ENCODE results near the gene AKR7A3. TPM values are rescaled to one million over a fixed set of nuclear protein-coding genes. Genes with fewer than 3 reads are reported as not detected.
"Not testable (repeated sequence)": the region's sequence is repeated elsewhere in the genome, so short reads cannot be mapped to it uniquely, and the experiment has no call there.

AKR7A3 gene
- total RNA-seq, result 1 to 10 TPM in 1 of 2 experiments, under 1 TPM in 1; 0.84 to 1.4 TPM
- polyA plus RNA-seq (2013, experiment 1 of 2), result 0.61 TPM
- polyA plus RNA-seq (2013, experiment 2 of 2), result 0.78 TPM
- 0 to 1.5 (median 0.47) reads per million in 172 experiments for total RNA-seq

DNA sequence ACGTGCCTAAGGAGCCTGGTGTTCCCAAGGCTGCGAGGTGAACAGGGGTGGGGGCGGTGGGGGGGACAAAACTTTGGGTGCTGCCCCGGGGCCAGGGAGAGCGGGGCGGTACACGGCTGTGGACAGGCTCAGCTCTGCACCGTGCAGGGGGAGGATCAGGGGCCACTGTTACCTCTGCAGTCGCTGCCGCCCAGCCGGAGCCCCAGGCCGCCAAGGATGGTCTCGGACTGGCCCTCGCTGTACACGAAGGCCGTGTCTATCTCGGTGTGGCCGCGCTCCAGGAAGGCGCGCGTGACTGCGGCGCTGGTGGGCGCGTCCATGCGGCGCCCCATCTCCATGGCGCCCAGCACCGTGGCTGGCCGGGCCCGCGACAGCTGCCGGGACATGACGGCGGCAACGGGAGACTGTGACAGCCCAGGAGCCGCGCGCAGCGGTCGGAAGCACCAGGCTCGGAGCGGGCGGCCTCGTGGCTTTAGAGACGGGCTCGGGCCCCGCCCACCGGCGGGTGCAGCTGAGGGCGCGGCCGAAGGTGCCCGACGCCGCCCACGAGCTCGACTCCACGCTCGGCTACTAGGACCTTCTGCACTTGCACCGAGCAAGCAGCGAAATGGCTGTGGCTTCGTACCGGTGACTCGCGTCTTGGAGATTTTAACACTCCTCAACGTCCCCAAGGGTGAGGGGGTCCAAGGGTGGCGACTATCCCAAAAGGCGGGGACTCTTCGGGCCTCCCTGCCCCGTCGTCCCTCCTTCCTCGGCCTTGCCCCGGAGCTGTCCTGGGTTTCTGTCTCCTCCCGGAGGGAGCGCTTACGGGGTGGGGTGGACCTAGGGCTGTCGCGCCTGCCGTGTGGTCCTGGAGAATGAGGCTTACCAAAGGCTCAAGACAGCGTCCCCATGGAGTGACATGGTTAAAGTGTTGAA is at the start of gene AKR7A3:
TSS of gene AKR7A3 (minus strand) at position 447 of the 918 bp plus-strand sequence. CDS start at position 386, 61 bp downstream.
- H3K4me1 ChIP-seq (ENCODE audit: insufficient read depth, low read length); H3K27ac ChIP-seq (ENCODE audit: low read depth in 1 of 2, low read length in 2 of 2); H3K4me1 Mint-ChIP-seq (ENCODE audit: low read depth); H3K36me3 ChIP-seq (ENCODE audit: insufficient read depth, low read length); POLR2A ChIA-PET; H3K9me3 Mint-ChIP-seq; H3K27me3 ChIP-seq (ENCODE audit: control insufficient read depth in 1 of 2, insufficient read depth in 2 of 2, low read length in 2 of 2); H3K27ac Mint-ChIP-seq; intact Hi-C loops (cut with DNase I, micrococcal nuclease): not testable (repeated sequence)
- peak; percentile 33 to 79 (median 54) for DNase-seq
- CTCF ChIA-PET, result interaction anchor here (1.2 kb wide), 1 partner anchor 24 kb away, joined by 3 read pairs; no protein-coding TSS in a partner anchor
- peaks cover 14% of the 10 kb centered on the region for H3K27me3 Mint-ChIP-seq
- ATAC-seq (ENCODE audit: poor library complexity), result peak; percentile 95
- H3K36me3 Mint-ChIP-seq (ENCODE audit: low read depth), result peaks cover 19% of the 10 kb centered on the region
- Histone ChIP-seq H3K9me3 (ENCODE audit: control insufficient read depth in 1 of 2, insufficient read depth in 1 of 2, low read length in 2 of 2) (peaks cover 0 to 12% of the 10 kb centered on the region in 2 experiments), H3K4me3 (ENCODE audit: low read length) (peak within 1 kb of the TSS; percentile 42)
- peak within 1 kb of the TSS; percentile 67 for H3K4me3 Mint-ChIP-seq

DNA sequence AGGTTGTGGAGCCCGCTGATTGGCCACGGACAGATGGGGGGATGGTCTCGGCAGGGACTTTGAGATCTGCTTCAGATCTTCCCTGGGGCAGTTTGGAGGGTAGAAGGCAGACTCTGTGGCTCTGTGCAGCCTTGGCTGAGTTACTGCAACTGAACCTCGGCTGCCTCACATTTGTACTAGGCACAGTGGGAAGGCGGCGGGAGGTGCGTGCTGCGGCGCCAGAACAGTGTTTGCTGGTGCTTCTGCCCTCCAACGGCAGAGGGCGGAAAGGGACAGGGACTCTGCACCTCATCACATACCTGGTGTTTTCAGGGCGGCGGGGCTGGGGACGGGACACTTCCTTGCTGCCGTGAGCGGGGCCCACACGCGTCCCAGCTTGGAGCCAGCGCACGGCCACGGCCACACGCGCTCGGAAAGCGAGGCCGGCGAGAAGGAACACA is 49.8 kb upstream of the AKR7A3 start:
- intact Hi-C loops (cut with DNase I, micrococcal nuclease), result no loop called here
- no peaks in the 10 kb centered on the region for H3K27me3 ChIP-seq (ENCODE audit: control insufficient read depth in 1 of 2, insufficient read depth in 2 of 2, low read length in 2 of 2)
- H3K9me3 Mint-ChIP-seq, result no peaks in the 10 kb centered on the region
- ATAC-seq (ENCODE audit: poor library complexity) (no peak), DNase-seq (no peak)
- H3K27ac Mint-ChIP-seq, result no peak overlapping the region
- peaks cover 47% of the 10 kb centered on the region for H3K36me3 ChIP-seq (ENCODE audit: insufficient read depth, low read length)
- TF ChIP-seq, protein P1, sequence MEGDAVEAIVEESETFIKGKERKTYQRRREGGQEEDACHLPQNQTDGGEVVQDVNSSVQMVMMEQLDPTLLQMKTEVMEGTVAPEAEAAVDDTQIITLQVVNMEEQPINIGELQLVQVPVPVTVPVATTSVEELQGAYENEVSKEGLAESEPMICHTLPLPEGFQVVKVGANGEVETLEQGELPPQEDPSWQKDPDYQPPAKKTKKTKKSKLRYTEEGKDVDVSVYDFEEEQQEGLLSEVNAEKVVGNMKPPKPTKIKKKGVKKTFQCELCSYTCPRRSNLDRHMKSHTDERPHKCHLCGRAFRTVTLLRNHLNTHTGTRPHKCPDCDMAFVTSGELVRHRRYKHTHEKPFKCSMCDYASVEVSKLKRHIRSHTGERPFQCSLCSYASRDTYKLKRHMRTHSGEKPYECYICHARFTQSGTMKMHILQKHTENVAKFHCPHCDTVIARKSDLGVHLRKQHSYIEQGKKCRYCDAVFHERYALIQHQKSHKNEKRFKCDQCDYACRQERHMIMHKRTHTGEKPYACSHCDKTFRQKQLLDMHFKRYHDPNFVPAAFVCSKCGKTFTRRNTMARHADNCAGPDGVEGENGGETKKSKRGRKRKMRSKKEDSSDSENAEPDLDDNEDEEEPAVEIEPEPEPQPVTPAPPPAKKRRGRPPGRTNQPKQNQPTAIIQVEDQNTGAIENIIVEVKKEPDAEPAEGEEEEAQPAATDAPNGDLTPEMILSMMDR (IDR thresholded peaks at IDR 0.05), result no peak
- CTCF ChIA-PET, result no interaction called here
- H3K4me3 Mint-ChIP-seq, result no peak overlapping the region
- peaks cover 54% of the 10 kb centered on the region for H3K36me3 Mint-ChIP-seq (ENCODE audit: low read depth)
- peaks cover 8% of the 10 kb centered on the region for H3K4me1 ChIP-seq (ENCODE audit: insufficient read depth, low read length)
- POLR2A ChIA-PET, result no interaction called here
- no peaks in the 10 kb centered on the region for H3K27me3 Mint-ChIP-seq
- H3K4me3 ChIP-seq (ENCODE audit: low read length), result no peak overlapping the region
- H3K9me3 ChIP-seq (ENCODE audit: control insufficient read depth in 1 of 2, insufficient read depth in 1 of 2, low read length in 2 of 2), result no peaks in the 10 kb centered on the region
- H3K27ac ChIP-seq (ENCODE audit: low read depth in 1 of 2, low read length in 2 of 2), result no peak overlapping the region
- H3K4me1 Mint-ChIP-seq (ENCODE audit: low read depth), result peaks cover 6% of the 10 kb centered on the region

DNA sequence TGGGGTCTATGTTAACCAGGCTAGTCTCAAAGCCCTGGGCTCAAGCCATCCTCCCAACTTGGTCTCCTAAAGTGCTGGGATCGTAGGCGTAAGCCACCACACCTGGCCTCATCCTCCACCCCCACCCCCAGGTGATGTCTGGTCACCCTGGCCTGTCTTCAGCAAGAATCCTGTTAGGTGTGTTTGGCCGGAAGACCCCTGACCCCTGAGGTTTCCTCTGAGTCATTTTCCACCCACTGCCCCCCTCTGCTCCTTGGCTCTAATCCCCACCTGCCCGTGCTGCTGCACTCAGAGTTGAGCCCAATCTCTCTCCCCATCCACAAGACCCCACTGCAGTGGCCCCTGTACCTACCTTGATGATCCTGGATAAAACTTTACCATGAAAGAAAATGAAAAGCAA is 48.7 kb upstream of the AKR7A3 start:
- Mint-ChIP-seq H3K36me3 (ENCODE audit: low read depth) (peaks cover 43% of the 10 kb centered on the region), H3K27ac (no peak overlapping the region), H3K27me3 (no peaks in the 10 kb centered on the region), H3K4me1 (ENCODE audit: low read depth) (peaks cover 6% of the 10 kb centered on the region), H3K4me3 (no peak overlapping the region), H3K9me3 (no peaks in the 10 kb centered on the region)
- no peak overlapping the region for H3K27ac ChIP-seq (ENCODE audit: low read depth in 1 of 2, low read length in 2 of 2)
- ChIA-PET POLR2A (no interaction called here), CTCF (no interaction called here)
- H3K9me3 ChIP-seq (ENCODE audit: control insufficient read depth in 1 of 2, insufficient read depth in 1 of 2, low read length in 2 of 2), result no peaks in the 10 kb centered on the region
- no peak overlapping the region for H3K4me3 ChIP-seq (ENCODE audit: low read length)
- no peak for DNase-seq
- peaks cover 37% of the 10 kb centered on the region for H3K36me3 ChIP-seq (ENCODE audit: insufficient read depth, low read length)
- peaks cover 8% of the 10 kb centered on the region for H3K4me1 ChIP-seq (ENCODE audit: insufficient read depth, low read length)
- no peaks in the 10 kb centered on the region for H3K27me3 ChIP-seq (ENCODE audit: control insufficient read depth in 1 of 2, insufficient read depth in 2 of 2, low read length in 2 of 2)
- intact Hi-C loops (cut with DNase I, micrococcal nuclease), result no loop called here
- TF ChIP-seq, protein P1 (IDR thresholded peaks at IDR 0.05), result no peak
- no peak for ATAC-seq (ENCODE audit: poor library complexity)
